Muscle of leg (tissue), 11 donors: ENCODE data around the gene PSRC1. TPM values are rescaled to one million over a fixed set of nuclear protein-coding genes. Genes with fewer than 3 reads are reported as not detected.
"Not testable (repeated sequence)": the region's sequence is repeated elsewhere in the genome, so short reads cannot be mapped to it uniquely, and the experiment has no call there.

Experiments used
- DNase-seq: peaks from one replicate; pipeline ENCODE4 v3.0.0; 2013
- H3K27ac ChIP-seq: one replicate; pipeline ENCODE4 v1.5.1; 2013; ENCODE audit warnings: mild to moderate bottlenecking, low read length, control low read depth
- H3K27me3 ChIP-seq: one replicate; pipeline ENCODE4 v1.6.1; 2013; ENCODE audit warnings: low read length; ENCODE audit not compliant: control insufficient read depth, insufficient read depth
- H3K36me3 ChIP-seq: one replicate; pipeline ENCODE4 v1.6.1; 2013; ENCODE audit warnings: low read length; ENCODE audit not compliant: control insufficient read depth, insufficient read depth
- H3K4me1 ChIP-seq: one replicate; pipeline ENCODE4 v1.6.1; 2013; ENCODE audit warnings: low read length; ENCODE audit not compliant: control insufficient read depth, insufficient read depth
- H3K4me3 ChIP-seq: one replicate; pipeline ENCODE4 v1.5.1; 2013; ENCODE audit warnings: low read length, control low read depth
- H3K9me3 ChIP-seq: replicated peaks from 2 replicates; pipeline ENCODE4 v1.6.1; 2013; ENCODE audit warnings: low read depth, low read length; ENCODE audit not compliant: control insufficient read depth
- WGBS: methylation state at CpG from one replicate; pipeline ENCODE4 v1.1.5; 2013; ENCODE audit warnings: missing lambda C conversion rate; ENCODE audit not compliant: insufficient coverage; 5-methylcytosine and 5-hydroxymethylcytosine counted together
- polyA plus RNA-seq, 8 donors: library from polyadenylated mRNA; unstranded; fragments of 120-200 nt; gene quantifications; one replicate each; pipeline versions ENCODE4 v1.2.1 to v1.2.3, GENCODE V29; 2013; ENCODE audit warnings: inconsistent platforms in 1 of 8, low replicate concordance in 1 of 8; ENCODE audit not compliant: insufficient read length in 8 of 8, insufficient read depth in 1 of 8
- total RNA-seq: library from RNA; stranded (reverse); fragments of 120-200 nt; gene quantifications from one replicate; pipeline ENCODE4 v1.2.4, GENCODE V29; 2013

Gene PSRC1
- total and polyA plus RNA-seq, 9 donors = 11.4 to 19.1 (median 17.4) TPM

- no peak for DNase-seq
- Histone ChIP-seq H3K27me3 (no peaks in the 10 kb centered on the region), H3K27ac (no peak overlapping the region), H3K36me3 (peaks cover 35% of the 10 kb centered on the region), H3K4me1 (peaks cover 7% of the 10 kb centered on the region), H3K4me3 (no peak overlapping the region), H3K9me3 (no peaks in the 10 kb centered on the region)
- WGBS = no CpG with 5 or more reads among the region's 2 CpGs
These were observed 29.3 kb upstream of the PSRC1 start for GRCh38 chr1:109312246-109312645.

GRCh38 chr1:109309347-109309746 lies 26.4 kb upstream of the PSRC1 start:
- no peak for DNase-seq
- H3K4me1 ChIP-seq = peaks cover 24% of the 10 kb centered on the region
- H3K9me3 ChIP-seq = no peaks in the 10 kb centered on the region
- WGBS = no CpG with 5 or more reads among the region's 2 CpGs
- no peaks in the 10 kb centered on the region for H3K27me3 ChIP-seq
- no peak overlapping the region for H3K4me3 ChIP-seq
- no peak overlapping the region for H3K27ac ChIP-seq
- H3K36me3 ChIP-seq = peaks cover 17% of the 10 kb centered on the region

- Histone ChIP-seq H3K4me3 (no peak overlapping the region), H3K4me1 (peaks cover 28% of the 10 kb centered on the region), H3K27ac (no peak overlapping the region), H3K27me3 (no peaks in the 10 kb centered on the region), H3K9me3 (no peaks in the 10 kb centered on the region), H3K36me3 (peaks cover 4% of the 10 kb centered on the region)
- DNase-seq = no peak
- WGBS = 12% methylated on average over 3 of the region's 14 CpGs
These were observed 24.5 kb upstream of the PSRC1 start for GRCh38 chr1:109307274-109308021.

- Histone ChIP-seq H3K9me3 (no peaks in the 10 kb centered on the region), H3K27ac (no peak within 1 kb of the TSS), H3K4me3 (no peak within 1 kb of the TSS), H3K36me3 (peaks cover 4% of the 10 kb centered on the region), H3K27me3 (no peaks in the 10 kb centered on the region), H3K4me1 (peaks cover 28% of the 10 kb centered on the region)
- 90% methylated on average over 3 of the region's 7 CpGs for WGBS
- no peak for DNase-seq
These were observed 23.9 kb upstream of the PSRC1 start, which contains the start of gene MYBPHL for GRCh38 chr1:109306832-109307273. MYBPHL (minus strand) TSS chr1:109307011; CDS start chr1:109306991, 20 bp downstream.

GRCh38 chr1:109305991-109306390 lies 23.0 kb upstream of the PSRC1 start:
- not testable (repeated sequence) for H3K27ac ChIP-seq, H3K36me3 ChIP-seq, H3K27me3 ChIP-seq, H3K4me3 ChIP-seq, DNase-seq, H3K9me3 ChIP-seq
- 68% methylated on average over 4 of the region's 10 CpGs for WGBS
- peaks cover 28% of the 10 kb centered on the region for H3K4me1 ChIP-seq

- no peak overlapping the region for H3K4me3 ChIP-seq
- H3K4me1 ChIP-seq = peaks cover 43% of the 10 kb centered on the region
- 62% methylated on average over 2 of the region's 8 CpGs for WGBS
- H3K27me3 ChIP-seq = no peaks in the 10 kb centered on the region
- H3K36me3 ChIP-seq = no peaks in the 10 kb centered on the region
- peak; percentile 25 for DNase-seq
- H3K9me3 ChIP-seq = no peaks in the 10 kb centered on the region
- H3K27ac ChIP-seq = peak overlapping the region; percentile 10
These were observed 21.4 kb upstream of the PSRC1 start for GRCh38 chr1:109304226-109304920.

GRCh38 chr1:109301874-109302273 lies 18.9 kb upstream of the PSRC1 start:
- Histone ChIP-seq H3K36me3 (no peaks in the 10 kb centered on the region), H3K4me3 (no peak overlapping the region), H3K27me3 (no peaks in the 10 kb centered on the region), H3K27ac (no peak overlapping the region), H3K9me3 (no peaks in the 10 kb centered on the region), H3K4me1 (peaks cover 56% of the 10 kb centered on the region)
- DNase-seq = no peak
- WGBS = 83% methylated on average over 4 of the region's 5 CpGs

GRCh38 chr1:109300650-109301151 lies 17.8 kb upstream of the PSRC1 start:
- 91% methylated on average over 12 of the region's 16 CpGs for WGBS
- Histone ChIP-seq H3K9me3 (no peaks in the 10 kb centered on the region), H3K27ac (peak overlapping the region; percentile 76), H3K4me3 (no peak overlapping the region), H3K4me1 (peaks cover 54% of the 10 kb centered on the region), H3K27me3 (no peaks in the 10 kb centered on the region), H3K36me3 (no peaks in the 10 kb centered on the region)
- no peak for DNase-seq

- Histone ChIP-seq H3K36me3 (no peaks in the 10 kb centered on the region), H3K27ac (peak overlapping the region; percentile 80), H3K4me3 (no peak overlapping the region), H3K9me3 (no peaks in the 10 kb centered on the region), H3K4me1 (peaks cover 48% of the 10 kb centered on the region), H3K27me3 (no peaks in the 10 kb centered on the region)
- 46% methylated on average over 20 of the region's 20 CpGs for WGBS
- DNase-seq = peak; percentile 94
These were observed 16.8 kb upstream of the PSRC1 start for GRCh38 chr1:109299558-109300343.
